DOHH2 (cell line): Measurements from ENCODE around the gene SYNCRIP.

Source experiments
- H3F3A ChIP-seq: fragments of 200-600 bp; sonication (generic), shearing (Covaris generic); 2 replicates; pipeline ENCODE4 v1.6.0; 2016; ENCODE audit warnings: antibody characterized with exemption, mild to moderate bottlenecking; ENCODE audit not compliant: control insufficient read depth, insufficient read depth
- H3K27ac ChIP-seq: fragments of 200-600 bp; sonication (generic); 2 replicates; pipeline ENCODE4 v1.5.1; 2014; ENCODE audit warnings: low read depth, mild to moderate bottlenecking, low read length, moderate library complexity
- H3K27me3 ChIP-seq: fragments of 200-600 bp; sonication (generic); 2 replicates; pipeline ENCODE4 v1.6.1; 2014; ENCODE audit warnings: mild to moderate bottlenecking, low read length, mixed read lengths; ENCODE audit not compliant: control insufficient read depth
- H3K36me3 ChIP-seq: fragments of 200-600 bp; sonication (generic); 2 replicates; pipeline ENCODE4 v1.6.1; 2014; ENCODE audit warnings: mild to moderate bottlenecking, low read length, moderate library complexity, mixed read lengths; ENCODE audit not compliant: control insufficient read depth
- H3K4me1 ChIP-seq: fragments of 200-600 bp; sonication (generic); 2 replicates; pipeline ENCODE4 v1.6.1; 2014; ENCODE audit warnings: mild to moderate bottlenecking, low read length, mixed read lengths; ENCODE audit not compliant: control insufficient read depth
- H3K4me2 ChIP-seq: fragments of 200-600 bp; sonication (generic); 2 replicates; pipeline ENCODE4 v1.6.0; 2014; ENCODE audit warnings: mild to moderate bottlenecking, low read length, moderate library complexity
- H3K4me3 ChIP-seq: fragments of 200-600 bp; sonication (generic); 2 replicates; pipeline ENCODE4 v1.5.1; 2014; ENCODE audit warnings: mild to moderate bottlenecking, low read length, mixed read lengths
- H3K79me2 ChIP-seq: fragments of 200-600 bp; sonication (generic); 2 replicates; pipeline ENCODE4 v1.6.1; 2014; ENCODE audit warnings: mild to moderate bottlenecking, low read length, mixed read lengths; ENCODE audit not compliant: control insufficient read depth
- H3K9me2 ChIP-seq: fragments of 200-600 bp; sonication (generic); replicated peaks from 2 replicates; pipeline ENCODE4 v1.6.1; 2014; ENCODE audit warnings: mild to moderate bottlenecking, low read length, mixed read lengths; ENCODE audit not compliant: control insufficient read depth
- H3K9me3 ChIP-seq: fragments of 200-600 bp; sonication (generic); 2 replicates; pipeline ENCODE4 v1.6.1; 2014; ENCODE audit warnings: antibody characterized with exemption, low read length, mixed read lengths; ENCODE audit not compliant: control insufficient read depth, insufficient read depth
- H4K20me1 ChIP-seq: fragments of 200-600 bp; sonication (generic); 2 replicates; pipeline ENCODE4 v1.6.0; 2014; ENCODE audit warnings: low read depth, mild to moderate bottlenecking, antibody characterized with exemption, low read length, moderate library complexity; ENCODE audit not compliant: control insufficient read depth, insufficient read depth
- EZH2phosphoT487 ChIP-seq: fragments of 200-600 bp; sonication (generic); IDR thresholded peaks from 2 replicates; pipeline ENCODE4 v1.6.1; 2017; ENCODE audit warnings: borderline replicate concordance, mild to moderate bottlenecking, antibody characterized with exemption, low read length, moderate library complexity, mixed read lengths
- TF ChIP-seq, protein P1 (sequence below): fragments of 200-600 bp; sonication (generic); IDR thresholded peaks from one replicate; pipeline ENCODE4 v1.5.1; 2014; ENCODE audit warnings: antibody characterized with exemption, mild to moderate bottlenecking, low read depth, low read length; ENCODE audit not compliant: poor library complexity, severe bottlenecking

Gene SYNCRIP

DNA sequence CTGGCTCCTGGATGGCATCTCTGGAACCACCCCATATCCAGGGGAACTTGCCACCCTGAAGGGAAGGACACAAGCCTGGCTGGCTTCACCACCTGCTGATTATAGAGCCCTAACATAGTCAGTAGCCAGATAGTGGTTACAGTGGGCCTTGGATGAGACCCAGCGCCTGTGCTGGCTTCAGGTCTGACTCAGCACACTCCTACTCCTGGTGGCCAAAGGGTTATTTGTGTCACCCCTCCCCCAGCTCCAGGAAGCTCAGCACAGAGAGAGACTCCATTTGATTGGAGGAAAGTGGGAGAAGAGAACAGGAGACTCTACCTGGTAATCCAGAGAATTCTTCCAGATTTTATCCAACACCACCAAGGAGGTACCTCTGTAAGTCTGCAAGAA lies 61.8 kb downstream of the SYNCRIP start:
- Histone ChIP-seq H3K4me1 (no peaks in the 10 kb centered on the region), H3K9me2 (no peaks in the 10 kb centered on the region), H3K79me2 (peaks cover 97% of the 10 kb centered on the region), H4K20me1 (no peaks in the 10 kb centered on the region), H3K27me3 (no peaks in the 10 kb centered on the region), H3K4me2 (no peak overlapping the region), H3F3A (no peaks in the 10 kb centered on the region), H3K4me3 (no peak overlapping the region), H3K36me3 (peaks cover 10% of the 10 kb centered on the region), H3K9me3 (peaks cover 9% of the 10 kb centered on the region; the same call in 1 of the 2 replicates), H3K27ac (no peak overlapping the region)
- TF ChIP-seq, protein P1, sequence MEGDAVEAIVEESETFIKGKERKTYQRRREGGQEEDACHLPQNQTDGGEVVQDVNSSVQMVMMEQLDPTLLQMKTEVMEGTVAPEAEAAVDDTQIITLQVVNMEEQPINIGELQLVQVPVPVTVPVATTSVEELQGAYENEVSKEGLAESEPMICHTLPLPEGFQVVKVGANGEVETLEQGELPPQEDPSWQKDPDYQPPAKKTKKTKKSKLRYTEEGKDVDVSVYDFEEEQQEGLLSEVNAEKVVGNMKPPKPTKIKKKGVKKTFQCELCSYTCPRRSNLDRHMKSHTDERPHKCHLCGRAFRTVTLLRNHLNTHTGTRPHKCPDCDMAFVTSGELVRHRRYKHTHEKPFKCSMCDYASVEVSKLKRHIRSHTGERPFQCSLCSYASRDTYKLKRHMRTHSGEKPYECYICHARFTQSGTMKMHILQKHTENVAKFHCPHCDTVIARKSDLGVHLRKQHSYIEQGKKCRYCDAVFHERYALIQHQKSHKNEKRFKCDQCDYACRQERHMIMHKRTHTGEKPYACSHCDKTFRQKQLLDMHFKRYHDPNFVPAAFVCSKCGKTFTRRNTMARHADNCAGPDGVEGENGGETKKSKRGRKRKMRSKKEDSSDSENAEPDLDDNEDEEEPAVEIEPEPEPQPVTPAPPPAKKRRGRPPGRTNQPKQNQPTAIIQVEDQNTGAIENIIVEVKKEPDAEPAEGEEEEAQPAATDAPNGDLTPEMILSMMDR, result no peak
- TF ChIP-seq EZH2phosphoT487, result no peak

DNA sequence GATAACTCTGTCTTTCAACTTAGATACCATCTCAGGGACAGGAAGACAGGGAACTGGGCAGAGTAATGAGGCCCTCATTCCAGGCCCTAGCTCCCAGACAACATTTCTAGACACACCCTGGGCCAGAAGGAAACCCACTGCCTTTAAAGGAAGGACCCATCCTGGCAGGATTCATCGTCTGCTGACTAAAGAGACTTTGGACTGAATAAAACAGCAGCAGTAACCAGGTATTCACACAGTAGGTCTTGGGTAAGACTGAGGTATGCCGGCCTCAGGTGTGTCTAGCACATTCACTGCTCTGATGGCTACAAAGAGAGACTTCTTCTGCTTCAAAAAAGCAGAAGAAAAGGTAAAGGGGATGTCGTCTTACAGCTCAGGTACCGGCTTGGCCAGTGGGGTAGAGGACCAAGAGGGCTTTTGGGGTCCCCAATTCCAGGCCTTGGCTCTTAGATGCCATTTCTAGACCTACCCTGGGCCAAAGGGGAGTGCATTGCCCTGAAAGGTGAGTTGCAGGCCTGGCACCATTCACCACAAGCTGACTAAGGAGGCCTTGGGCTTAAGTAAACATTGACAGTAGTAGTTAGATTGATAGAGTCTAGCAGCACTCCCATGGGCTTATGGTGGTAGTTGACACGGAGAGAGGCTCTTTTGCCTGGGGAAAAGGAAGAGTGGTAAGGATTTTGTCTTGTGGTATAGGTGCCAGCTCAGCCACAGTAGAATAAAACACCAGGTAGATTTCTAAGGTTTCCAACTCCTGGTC lies 62.4 kb downstream of the SYNCRIP start:
- Histone ChIP-seq H4K20me1 (no peaks in the 10 kb centered on the region), H3K27me3 (no peaks in the 10 kb centered on the region), H3K9me3 (peaks cover 5% of the 10 kb centered on the region; the same call in 1 of the 2 replicates), H3K9me2 (no peaks in the 10 kb centered on the region), H3K4me3 (no peak overlapping the region), H3K27ac (no peak overlapping the region), H3F3A (no peaks in the 10 kb centered on the region), H3K36me3 (peaks cover 10% of the 10 kb centered on the region; the same call in 1 of the 2 replicates), H3K4me1 (no peaks in the 10 kb centered on the region), H3K79me2 (peaks cover 97% of the 10 kb centered on the region), H3K4me2 (no peak overlapping the region)
- TF ChIP-seq EZH2phosphoT487, result no peak
- TF ChIP-seq, protein P1, result no peak

DNA sequence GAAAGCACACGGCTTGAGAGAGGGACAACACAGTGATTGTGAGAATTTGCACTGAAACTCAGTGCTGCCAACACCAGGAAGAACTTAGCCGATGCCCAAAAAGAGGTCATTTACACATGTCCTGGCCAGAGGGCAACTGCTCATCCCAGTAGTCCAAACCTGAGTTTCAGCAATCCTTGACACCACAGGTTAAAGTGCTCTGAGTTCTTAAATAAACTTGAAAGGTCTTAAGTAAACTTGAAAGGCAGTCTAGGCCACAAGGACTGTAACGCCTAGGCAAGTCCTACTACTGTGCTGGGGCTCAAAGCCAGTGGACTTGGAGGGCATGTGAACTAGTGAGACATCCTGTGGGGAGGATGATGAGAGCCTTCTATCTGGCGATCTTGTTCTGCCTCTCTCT lies 63.1 kb downstream of the SYNCRIP start:
- no peaks in the 10 kb centered on the region for H3F3A ChIP-seq
- H3K79me2 ChIP-seq, result peaks cover 97% of the 10 kb centered on the region
- no peak overlapping the region for H3K27ac ChIP-seq
- H3K4me3 ChIP-seq, result no peak overlapping the region
- H3K9me3 ChIP-seq, result no peaks in the 10 kb centered on the region; the same call in 1 of the 2 replicates
- H4K20me1 ChIP-seq, result no peaks in the 10 kb centered on the region
- H3K9me2 ChIP-seq, result no peaks in the 10 kb centered on the region
- H3K4me2 ChIP-seq, result no peak overlapping the region
- peaks cover 7% of the 10 kb centered on the region; the same call in 1 of the 2 replicates for H3K36me3 ChIP-seq
- H3K4me1 ChIP-seq, result no peaks in the 10 kb centered on the region
- H3K27me3 ChIP-seq, result no peaks in the 10 kb centered on the region
- TF ChIP-seq, protein P1, result no peak
- no peak for TF ChIP-seq EZH2phosphoT487
